RWPE2 (cell line): ENCODE measurements around the gene MTA3.

Experiments used
- ATAC-seq: fragments of 200-7000 bp; cut with Tn5 transposase; 3 replicates; pipeline ENCODE4 v1.9.1; 2021; ENCODE audit warnings: low read depth
- DNase-seq: peaks from one replicate; pipeline ENCODE4 v3.0.0-alpha.2; 2020; ENCODE audit warnings: low spot score
- H3K27ac ChIP-seq: fragments of 450-650 bp; 2 replicates; pipeline ENCODE4 v1.5.1; 2017; ENCODE audit warnings: mild to moderate bottlenecking; ENCODE audit not compliant: poor library complexity, severe bottlenecking
- H3K27me3 ChIP-seq: fragments of 250-450 bp; sonication (Bioruptor Pico); 2 replicates; pipeline ENCODE4 v1.5.1; 2021; ENCODE audit warnings: mild to moderate bottlenecking, moderate library complexity; ENCODE audit not compliant: insufficient read depth, poor library complexity, severe bottlenecking
- H3K36me3 ChIP-seq: fragments of 250-450 bp; sonication (Bioruptor Pico); 2 replicates; pipeline ENCODE4 v1.5.1; 2020; ENCODE audit warnings: low read depth, mild to moderate bottlenecking, moderate library complexity
- H3K4me1 ChIP-seq: fragments of 250-450 bp; sonication (Bioruptor Pico); 2 replicates; pipeline ENCODE4 v1.5.1; 2021; ENCODE audit warnings: mild to moderate bottlenecking, moderate library complexity; ENCODE audit not compliant: insufficient read depth, poor library complexity, severe bottlenecking
- H3K4me3 ChIP-seq: fragments of 250-450 bp; sonication (Bioruptor Pico); 2 replicates; pipeline ENCODE4 v1.5.1; 2021; ENCODE audit warnings: mild to moderate bottlenecking, moderate library complexity; ENCODE audit not compliant: severe bottlenecking
- H3K9me3 ChIP-seq: fragments of 250-450 bp; sonication (Bioruptor Pico); 2 replicates; pipeline ENCODE4 v1.5.1; 2021; ENCODE audit warnings: mild to moderate bottlenecking, moderate library complexity; ENCODE audit not compliant: severe bottlenecking
- TF ChIP-seq, protein P1 (sequence below): fragments of 450-650 bp; IDR thresholded peaks from one replicate; pipeline ENCODE4 v1.5.1; 2017; ENCODE audit warnings: mild to moderate bottlenecking, moderate library complexity; ENCODE audit not compliant: poor library complexity, severe bottlenecking

The MTA3 gene

GRCh38 chr2:42786561-42787345 is 218.3 kb downstream of the MTA3 start:
- no peaks in the 10 kb centered on the region for H3K4me1 ChIP-seq
- DNase-seq, result no peak
- no peaks in the 10 kb centered on the region for H3K36me3 ChIP-seq
- TF ChIP-seq, protein P1, sequence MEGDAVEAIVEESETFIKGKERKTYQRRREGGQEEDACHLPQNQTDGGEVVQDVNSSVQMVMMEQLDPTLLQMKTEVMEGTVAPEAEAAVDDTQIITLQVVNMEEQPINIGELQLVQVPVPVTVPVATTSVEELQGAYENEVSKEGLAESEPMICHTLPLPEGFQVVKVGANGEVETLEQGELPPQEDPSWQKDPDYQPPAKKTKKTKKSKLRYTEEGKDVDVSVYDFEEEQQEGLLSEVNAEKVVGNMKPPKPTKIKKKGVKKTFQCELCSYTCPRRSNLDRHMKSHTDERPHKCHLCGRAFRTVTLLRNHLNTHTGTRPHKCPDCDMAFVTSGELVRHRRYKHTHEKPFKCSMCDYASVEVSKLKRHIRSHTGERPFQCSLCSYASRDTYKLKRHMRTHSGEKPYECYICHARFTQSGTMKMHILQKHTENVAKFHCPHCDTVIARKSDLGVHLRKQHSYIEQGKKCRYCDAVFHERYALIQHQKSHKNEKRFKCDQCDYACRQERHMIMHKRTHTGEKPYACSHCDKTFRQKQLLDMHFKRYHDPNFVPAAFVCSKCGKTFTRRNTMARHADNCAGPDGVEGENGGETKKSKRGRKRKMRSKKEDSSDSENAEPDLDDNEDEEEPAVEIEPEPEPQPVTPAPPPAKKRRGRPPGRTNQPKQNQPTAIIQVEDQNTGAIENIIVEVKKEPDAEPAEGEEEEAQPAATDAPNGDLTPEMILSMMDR, result no peak
- no peak overlapping the region for H3K4me3 ChIP-seq
- H3K27ac ChIP-seq, result no peak overlapping the region
- no peaks in the 10 kb centered on the region for H3K9me3 ChIP-seq
- no peak for ATAC-seq
- no peaks in the 10 kb centered on the region for H3K27me3 ChIP-seq

GRCh38 chr2:42787424-42787787 is 219.0 kb downstream of the MTA3 start:
- no peaks in the 10 kb centered on the region for H3K4me1 ChIP-seq
- H3K27ac ChIP-seq, result no peak overlapping the region
- H3K36me3 ChIP-seq, result no peaks in the 10 kb centered on the region
- DNase-seq (no peak), ATAC-seq (no peak)
- no peaks in the 10 kb centered on the region for H3K9me3 ChIP-seq
- H3K27me3 ChIP-seq, result peaks cover 4% of the 10 kb centered on the region
- TF ChIP-seq, protein P1, result no peak
- no peak overlapping the region for H3K4me3 ChIP-seq

GRCh38 chr2:42787788-42788477 is 219.5 kb downstream of the MTA3 start:
- Histone ChIP-seq H3K9me3 (no peaks in the 10 kb centered on the region), H3K36me3 (no peaks in the 10 kb centered on the region), H3K27me3 (peaks cover 9% of the 10 kb centered on the region), H3K4me3 (no peak overlapping the region), H3K4me1 (no peaks in the 10 kb centered on the region), H3K27ac (no peak overlapping the region)
- TF ChIP-seq, protein P1, result no peak
- DNase-seq, result no peak
- ATAC-seq, result no peak

- no peak overlapping the region for H3K27ac ChIP-seq
These were observed 220.0 kb downstream of the MTA3 start for GRCh38 chr2:42788478-42788793.

More at GRCh38 chr2:42788478-42788793, 220.0 kb downstream of the MTA3 start:
- DNase-seq, result no peak
- no peaks in the 10 kb centered on the region for H3K36me3 ChIP-seq
- peaks cover 13% of the 10 kb centered on the region for H3K27me3 ChIP-seq
- TF ChIP-seq, protein P1, result no peak
- no peaks in the 10 kb centered on the region for H3K4me1 ChIP-seq
- no peak for ATAC-seq
- H3K9me3 ChIP-seq, result no peaks in the 10 kb centered on the region
- H3K4me3 ChIP-seq, result no peak overlapping the region
